K562 (cell line): ENCODE data around the gene PTOV1. TPM values are rescaled to one million over a fixed set of nuclear protein-coding genes. Genes with fewer than 3 reads are reported as not detected.
A peak's percentile ranks its signal among the peaks of the same experiment; 100 is the strongest.

Experiments
- GABPB1 ChIP-seq: sonication (generic); formaldehyde crosslinking; IDR thresholded peaks from 2 replicates; pipeline ENCODE4 v1.8.0; 2022; ENCODE audit warnings: mild to moderate bottlenecking, missing genetic modification reagents
- HDAC3 ChIP-seq: fragments of 450-650 bp; IDR thresholded peaks from 2 replicates; pipeline ENCODE4 v1.6.1; 2018; ENCODE audit warnings: borderline replicate concordance, mild to moderate bottlenecking, moderate library complexity; ENCODE audit not compliant: partially characterized antibody
- HNRNPUL1 ChIP-seq: fragments of 200-400 bp; formaldehyde crosslinking; IDR thresholded peaks from 2 replicates; pipeline ENCODE4 v1.6.1; 2017; ENCODE audit warnings: low read length
- JUNB ChIP-seq: fragments of 450-650 bp; formaldehyde crosslinking; conservative IDR thresholded peaks from 2 replicates; pipeline ENCODE4 v1.4.0; 2020; ENCODE audit warnings: mild to moderate bottlenecking
- LARP7 ChIP-seq: fragments of 450-650 bp; IDR thresholded peaks from 2 replicates; pipeline ENCODE4 v1.6.1; 2016
- MAX ChIP-seq: sonication (generic); formaldehyde crosslinking; IDR thresholded peaks from 2 replicates; pipeline ENCODE4 v1.9.0; 2022; ENCODE audit warnings: mild to moderate bottlenecking, missing genetic modification reagents
- MTA3 ChIP-seq: fragments of 450-650 bp; formaldehyde crosslinking; IDR thresholded peaks from 2 replicates; pipeline ENCODE4 v1.6.1; 2017; ENCODE audit warnings: mild to moderate bottlenecking, borderline replicate concordance
- MXI1 ChIP-seq: IDR thresholded peaks from 2 replicates; pipeline ENCODE4 v1.6.1; 2011; ENCODE audit warnings: low read depth, mild to moderate bottlenecking, improper control_type of control experiment, low read length
- NFYB ChIP-seq: IDR thresholded peaks from 2 replicates; pipeline ENCODE4 v1.6.1; 2011; ENCODE audit warnings: mild to moderate bottlenecking, moderate library complexity; ENCODE audit not compliant: insufficient read length; ENCODE audit errors: extremely low read depth
- RB1 ChIP-seq: fragments of 450-650 bp; IDR thresholded peaks from 2 replicates; pipeline ENCODE4 v1.6.1; 2017; ENCODE audit warnings: low read depth, mild to moderate bottlenecking
- SAP30 ChIP-seq: fragments of 200-600 bp; sonication (generic); IDR thresholded peaks from 2 replicates; pipeline ENCODE4 v1.6.1; 2012; ENCODE audit warnings: borderline replicate concordance, low read depth, mild to moderate bottlenecking, moderate library complexity, low read length, control low read depth, inconsistent platforms; ENCODE audit not compliant: insufficient read depth, poor library complexity, severe bottlenecking
- SOX6 ChIP-seq: fragments of 450-650 bp; IDR thresholded peaks from 2 replicates; pipeline ENCODE4 v1.6.1; 2014; ENCODE audit warnings: mild to moderate bottlenecking
- TEAD4 ChIP-seq, 2 experiments: sonication (generic) in 1 of 2; formaldehyde crosslinking in 1 of 2; IDR thresholded peaks; 2 replicates each; pipeline versions ENCODE4 v1.6.1 to v1.8.0; 2012 to 2022; ENCODE audit warnings: borderline replicate concordance in 1 of 2, inconsistent platforms in 1 of 2, low read length in 1 of 2, mild to moderate bottlenecking in 1 of 2, missing genetic modification reagents in 1 of 2
- TRIM25 ChIP-seq: fragments of 450-650 bp; IDR thresholded peaks from 2 replicates; pipeline ENCODE4 v1.7.0; 2016; ENCODE audit warnings: borderline replicate concordance
- WHSC1 ChIP-seq: IDR thresholded peaks from one replicate; pipeline ENCODE4 v1.6.1; 2012; ENCODE audit warnings: low read length, control low read depth, inconsistent platforms
- ZC3H8 ChIP-seq: fragments of 450-650 bp; IDR thresholded peaks from 2 replicates; pipeline ENCODE4 v1.6.1; 2017
- ZNF133 ChIP-seq: fragments of 250-450 bp; sonication (Bioruptor Pico); IDR thresholded peaks from 2 replicates; pipeline ENCODE4 v1.4.0; 2020; ENCODE audit warnings: mild to moderate bottlenecking
- ZNF175 ChIP-seq: fragments of 200-800 bp; sonication (Bioruptor generic); IDR thresholded peaks from 2 replicates; pipeline ENCODE4 v1.6.1; 2016; ENCODE audit warnings: low read depth, mild to moderate bottlenecking, missing genetic modification characterization, missing compliant biosample characterization
- ZNF408 ChIP-seq: fragments of 250-450 bp; sonication (Bioruptor Pico); IDR thresholded peaks from 2 replicates; pipeline ENCODE4 v1.4.0; 2020; ENCODE audit warnings: low read depth, mild to moderate bottlenecking, moderate library complexity
- ZNF699 ChIP-seq: fragments of 250-450 bp; sonication (Bioruptor Pico); IDR thresholded peaks from 2 replicates; pipeline ENCODE4 v1.8.0; 2021; ENCODE audit warnings: mild to moderate bottlenecking, moderate library complexity; ENCODE audit not compliant: insufficient replicate concordance
- ZNF764 ChIP-seq: fragments of 250-450 bp; sonication (Bioruptor Pico); IDR thresholded peaks from 2 replicates; pipeline ENCODE4 v1.4.0; 2020; ENCODE audit warnings: low read depth, mild to moderate bottlenecking, moderate library complexity
- polyA plus RNA-seq, 8 experiments: library from polyadenylated mRNA; depleted of rRNA in 4 of 8; stranded (reverse) in 5 of 8; unstranded in 3 of 8; fragments of >200 nt; fragmentation: Nextera tagmentation in 2 of 8; fragmentation: Illumina TruSeq in 1 of 8; extraction: Ambion mirVana in 2 of 8; extraction: Trizol in 1 of 8; gene quantifications; 2 replicates each; pipeline versions ENCODE4 v1.2.1 to v1.2.3, GENCODE V29; 2011 to 2014; ENCODE audit warnings: inconsistent platforms in 1 of 8, missing spikeins in 1 of 8
- total RNA-seq, 7 experiments: library from RNA; depleted of rRNA in 6 of 7; stranded (reverse); fragments of >200 nt in 6 of 7; fragmentation: Illumina TruSeq in 2 of 7; extraction: Trizol in 2 of 7; gene quantifications; 2 replicates each; pipeline versions ENCODE4 v1.2.1 to v1.2.3, GENCODE V29; 2011 to 2021; ENCODE audit warnings: low replicate concordance in 1 of 7
- TF ChIP-seq, protein P1 (sequence below): fragments of 250-450 bp; sonication (Bioruptor Pico); IDR thresholded peaks from 2 replicates; pipeline ENCODE4 v1.9.0; 2021; ENCODE audit warnings: mild to moderate bottlenecking, inconsistent platforms

Gene PTOV1
- total and polyA plus RNA-seq, 9 of the 15 experiments (the other 6 are each of a cell fraction or from before 2014, with no cell fraction given) = 4.9 to 169 (median 43.5) TPM

GRCh38 chr19:49869484-49870308 is 18.7 kb downstream of the PTOV1 start (continued):
- TF ChIP-seq SAP30 = peak; percentile 38
- TF ChIP-seq GABPB1 = peak; percentile 26; the same call in 1 of the 2 replicates
- TF ChIP-seq, protein P1, sequence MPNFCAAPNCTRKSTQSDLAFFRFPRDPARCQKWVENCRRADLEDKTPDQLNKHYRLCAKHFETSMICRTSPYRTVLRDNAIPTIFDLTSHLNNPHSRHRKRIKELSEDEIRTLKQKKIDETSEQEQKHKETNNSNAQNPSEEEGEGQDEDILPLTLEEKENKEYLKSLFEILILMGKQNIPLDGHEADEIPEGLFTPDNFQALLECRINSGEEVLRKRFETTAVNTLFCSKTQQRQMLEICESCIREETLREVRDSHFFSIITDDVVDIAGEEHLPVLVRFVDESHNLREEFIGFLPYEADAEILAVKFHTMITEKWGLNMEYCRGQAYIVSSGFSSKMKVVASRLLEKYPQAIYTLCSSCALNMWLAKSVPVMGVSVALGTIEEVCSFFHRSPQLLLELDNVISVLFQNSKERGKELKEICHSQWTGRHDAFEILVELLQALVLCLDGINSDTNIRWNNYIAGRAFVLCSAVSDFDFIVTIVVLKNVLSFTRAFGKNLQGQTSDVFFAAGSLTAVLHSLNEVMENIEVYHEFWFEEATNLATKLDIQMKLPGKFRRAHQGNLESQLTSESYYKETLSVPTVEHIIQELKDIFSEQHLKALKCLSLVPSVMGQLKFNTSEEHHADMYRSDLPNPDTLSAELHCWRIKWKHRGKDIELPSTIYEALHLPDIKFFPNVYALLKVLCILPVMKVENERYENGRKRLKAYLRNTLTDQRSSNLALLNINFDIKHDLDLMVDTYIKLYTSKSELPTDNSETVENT (CRISPR knock-in tag) = peak; percentile 54; the same call in 1 of the 2 replicates
- no peak for TF ChIP-seq TRIM25
- no peak for TF ChIP-seq ZNF764 (CRISPR knock-in tag)
- TF ChIP-seq ZNF133 = peak; percentile 62; the same call in 1 of the 2 replicates
- no peak for TF ChIP-seq ZNF408
- peak; percentile 69; the same call in 1 of the 2 replicates for TF ChIP-seq MAX (CRISPR knock-in tag)
- TF ChIP-seq ZC3H8 = no peak
- TF ChIP-seq MTA3 = peak; percentile 40; the same call in 1 of the 2 replicates
- 0 out of 2 replicates have a peak, but pooled peaks have one; percentile 17 for TF ChIP-seq SOX6
- TF ChIP-seq WHSC1 = no peak
- TF ChIP-seq NFYB = peak; percentile 80
- no peak; the same call in 1 of the 2 replicates for TF ChIP-seq TEAD4 (IDR thresholded peaks at IDR 0.05; ENCODE audit: low read length)
- TF ChIP-seq TEAD4 (CRISPR knock-in tag; IDR thresholded peaks at IDR 0.05; ENCODE audit: borderline replicate concordance) = no peak
- TF ChIP-seq JUNB (CRISPR knock-in tag) = no peak
- no peak for TF ChIP-seq HDAC3
- no peak for TF ChIP-seq MXI1
- TF ChIP-seq HNRNPUL1 = no peak
- no peak for TF ChIP-seq ZNF699
- no peak for TF ChIP-seq LARP7
- no peak for TF ChIP-seq RB1
- no peak for TF ChIP-seq ZNF175 (CRISPR knock-in tag)
